ENCODE data around the gene NCEH1. TPM values are rescaled to one million over a fixed set of nuclear protein-coding genes. Genes with fewer than 3 reads are reported as not detected.
"Not testable (repeated sequence)": the region's sequence is repeated elsewhere in the genome, so short reads cannot be mapped to it uniquely, and the experiment has no call there.

The NCEH1 gene
- polyA plus RNA-seq, 3 donors from 2014 or later: 3.0 to 7.1 (median 4.5) TPM

- no peak overlapping the region for H3K4me3 Mint-ChIP-seq
- no peaks in the 10 kb centered on the region for H3K9me3 Mint-ChIP-seq
- H3K36me3 Mint-ChIP-seq: no peaks in the 10 kb centered on the region
- H3K27ac Mint-ChIP-seq: no peak overlapping the region
- peaks cover 16 to 20% of the 10 kb centered on the region in 2 donors for H3K4me1 Mint-ChIP-seq
- H3K27me3 Mint-ChIP-seq (ENCODE audit: low read depth in 3 of 3): peaks cover 0 to 3% (median 2%) of the 10 kb centered on the region in 3 donors
- DNase-seq: no peak
Observed at GRCh38 chr3:172601066-172601832, 109.6 kb downstream of the NCEH1 start.

DNA sequence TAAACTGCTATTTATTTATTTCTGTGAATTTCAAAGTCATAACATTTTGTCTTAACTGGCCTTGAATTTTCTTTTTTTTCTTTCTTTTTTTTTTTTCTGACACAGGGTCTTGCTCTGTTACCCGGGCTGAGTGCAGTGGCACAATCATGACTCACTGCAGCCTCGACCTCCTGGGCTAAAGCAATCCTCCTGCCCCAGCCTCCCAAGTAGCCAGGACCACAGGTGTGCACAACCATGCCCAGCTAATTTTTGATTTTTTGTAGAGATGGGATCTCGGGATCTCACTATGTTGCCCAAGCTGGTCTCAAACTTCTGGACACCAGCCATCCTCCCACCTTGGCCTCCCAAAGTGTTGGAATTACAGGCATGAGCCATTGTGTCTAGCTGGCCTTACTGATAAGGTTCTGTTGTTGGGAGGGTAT, 110.2 kb downstream of the NCEH1 start:
- H3K27ac Mint-ChIP-seq: no peak overlapping the region
- peaks cover 22 to 26% of the 10 kb centered on the region in 2 donors for H3K4me1 Mint-ChIP-seq
- H3K27me3 Mint-ChIP-seq (ENCODE audit: low read depth in 3 of 3): peaks cover 0 to 3% (median 2%) of the 10 kb centered on the region in 3 donors
- DNase-seq: no peak
- no peak overlapping the region for H3K4me3 Mint-ChIP-seq
- no peaks in the 10 kb centered on the region for H3K36me3 Mint-ChIP-seq
- H3K9me3 Mint-ChIP-seq: no peaks in the 10 kb centered on the region

DNA sequence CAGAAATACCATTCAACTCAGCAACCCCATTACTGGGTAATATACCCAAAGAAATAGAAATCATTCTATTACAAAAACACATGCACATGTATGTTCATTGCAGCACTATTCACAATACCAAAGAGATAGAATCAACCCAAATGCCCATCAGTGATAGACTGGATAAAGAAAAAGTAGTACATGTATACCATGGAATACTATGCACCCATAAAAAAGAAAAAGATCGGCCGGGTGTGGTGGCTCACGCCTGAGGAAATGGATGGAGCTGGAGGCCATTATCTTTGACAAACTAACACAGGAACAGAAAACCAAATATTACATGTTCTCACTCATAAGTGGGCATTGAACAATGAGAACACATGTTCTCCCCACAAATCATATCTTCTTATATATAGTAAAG, 112.0 kb downstream of the NCEH1 start:
- peaks cover 26 to 30% of the 10 kb centered on the region in 2 donors for H3K4me1 Mint-ChIP-seq
- DNase-seq: no peak
- no peak overlapping the region for H3K27ac Mint-ChIP-seq
- no peaks in the 10 kb centered on the region for H3K36me3 Mint-ChIP-seq
- H3K9me3 Mint-ChIP-seq: no peaks in the 10 kb centered on the region
- peaks cover 0 to 9% (median 2%) of the 10 kb centered on the region in 3 donors for H3K27me3 Mint-ChIP-seq (ENCODE audit: low read depth in 3 of 3)
- no peak overlapping the region for H3K4me3 Mint-ChIP-seq

GRCh38 chr3:172596394-172596706, 114.5 kb downstream of the NCEH1 start:
- H3K4me1 Mint-ChIP-seq: peaks cover 48 to 56% of the 10 kb centered on the region in 2 donors
- H3K4me3 Mint-ChIP-seq: peak overlapping the region in 4 of 5 donors; percentile 88 to 89 (median 89)
- peaks cover 5 to 13% (median 8%) of the 10 kb centered on the region in 3 donors for H3K27me3 Mint-ChIP-seq (ENCODE audit: low read depth in 3 of 3)
- DNase-seq: no peak
- H3K36me3 Mint-ChIP-seq: no peaks in the 10 kb centered on the region
- H3K27ac Mint-ChIP-seq: peak overlapping the region; percentile 79 to 93 (median 91)
- no peaks in the 10 kb centered on the region for H3K9me3 Mint-ChIP-seq

GRCh38 chr3:172595664-172596393, 115.0 kb downstream of the NCEH1 start:
- peaks cover 54 to 61% of the 10 kb centered on the region in 2 donors for H3K4me1 Mint-ChIP-seq
- peaks cover 5 to 13% (median 8%) of the 10 kb centered on the region in 3 donors for H3K27me3 Mint-ChIP-seq (ENCODE audit: low read depth in 3 of 3)
- peak; percentile 58 to 69 (median 61) for DNase-seq
- H3K9me3 Mint-ChIP-seq: no peaks in the 10 kb centered on the region
- peak overlapping the region; percentile 79 to 93 (median 91) for H3K27ac Mint-ChIP-seq
- peak overlapping the region; percentile 87 to 89 (median 89) for H3K4me3 Mint-ChIP-seq
- H3K36me3 Mint-ChIP-seq: no peaks in the 10 kb centered on the region

- H3K36me3 Mint-ChIP-seq, DNase-seq, H3K9me3 Mint-ChIP-seq: not testable (repeated sequence)
- H3K4me1 Mint-ChIP-seq: peaks cover 59 to 68% of the 10 kb centered on the region in 2 donors
- H3K27me3 Mint-ChIP-seq (ENCODE audit: low read depth in 3 of 3): peaks cover 5 to 13% (median 8%) of the 10 kb centered on the region in 3 donors
- peak overlapping the region; percentile 87 to 89 (median 89) for H3K4me3 Mint-ChIP-seq
- H3K27ac Mint-ChIP-seq: peak overlapping the region; percentile 79 to 93 (median 91)
Observed at GRCh38 chr3:172594900-172595663, 115.8 kb downstream of the NCEH1 start.

DNA sequence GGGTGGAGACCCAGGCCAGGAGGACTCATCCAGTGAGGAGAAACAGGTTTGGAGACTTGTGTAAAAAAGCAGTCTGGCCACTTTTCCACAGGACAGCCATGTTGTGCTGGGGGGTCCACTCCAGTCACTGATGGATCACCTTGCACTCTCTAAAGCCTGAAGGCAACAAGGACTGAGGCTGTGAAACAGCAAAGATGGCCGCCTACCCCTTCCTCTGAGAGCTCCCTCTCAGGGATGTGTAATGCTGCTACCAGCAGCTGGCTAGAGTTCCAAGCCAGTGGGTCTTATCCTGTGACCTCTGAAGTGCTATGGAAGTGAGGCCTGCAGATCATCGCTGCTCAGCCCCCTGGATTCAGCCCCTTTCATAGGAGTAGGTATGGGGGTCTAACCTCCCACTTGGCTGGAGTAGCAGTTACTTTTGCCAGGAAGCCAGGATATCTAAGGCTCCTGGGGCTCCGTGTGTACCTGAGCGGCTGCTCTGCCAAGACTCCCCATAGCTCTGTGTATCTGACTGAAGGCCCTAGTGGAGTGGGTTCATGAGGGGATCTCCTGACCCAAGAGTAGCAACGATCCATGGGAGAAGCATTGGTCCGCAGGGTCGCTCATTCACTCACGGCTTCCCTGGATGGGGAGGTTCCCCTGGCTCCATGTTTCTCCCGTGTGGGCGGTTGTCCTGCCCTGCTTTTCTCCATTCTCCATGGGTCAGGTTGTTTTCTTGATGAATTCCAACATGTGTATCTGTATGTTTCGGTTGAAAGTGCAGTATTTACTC, 117.8 kb downstream of the NCEH1 start:
- Mint-ChIP-seq H3K27me3 (ENCODE audit: low read depth in 3 of 3) (peaks cover 5 to 13% (median 5%) of the 10 kb centered on the region in 3 donors), H3K27ac (peak overlapping the region; percentile 69 to 88 (median 84)), H3K4me1 (peaks cover 59 to 74% of the 10 kb centered on the region in 2 donors), H3K4me3 (peak overlapping the region; percentile 2 to 70 (median 16)), H3K36me3 (peaks cover 0 to 4% (median 0%) of the 10 kb centered on the region in 3 donors), H3K9me3 (peaks cover 0 to 3% (median 0%) of the 10 kb centered on the region in 6 donors)
- no peak for DNase-seq

- peaks cover 0 to 4% (median 0%) of the 10 kb centered on the region in 3 donors for H3K36me3 Mint-ChIP-seq
- peaks cover 65 to 80% of the 10 kb centered on the region in 2 donors for H3K4me1 Mint-ChIP-seq
- H3K9me3 Mint-ChIP-seq: peaks cover 0 to 3% (median 0%) of the 10 kb centered on the region in 6 donors
- peak overlapping the region; percentile 41 to 79 (median 70) for H3K4me3 Mint-ChIP-seq
- peak; percentile 68 to 80 (median 74) for DNase-seq
- H3K27ac Mint-ChIP-seq: peak overlapping the region; percentile 69 to 88 (median 82)
- H3K27me3 Mint-ChIP-seq (ENCODE audit: low read depth in 3 of 3): peaks cover 5 to 13% (median 5%) of the 10 kb centered on the region in 3 donors
Observed at GRCh38 chr3:172591876-172592771, 118.7 kb downstream of the NCEH1 start.

- peaks cover 69 to 82% of the 10 kb centered on the region in 2 donors for H3K4me1 Mint-ChIP-seq
- peaks cover 0 to 3% (median 0%) of the 10 kb centered on the region in 6 donors for H3K9me3 Mint-ChIP-seq
- peaks cover 0 to 4% (median 0%) of the 10 kb centered on the region in 3 donors for H3K36me3 Mint-ChIP-seq
- peaks cover 5 to 13% (median 5%) of the 10 kb centered on the region in 3 donors for H3K27me3 Mint-ChIP-seq (ENCODE audit: low read depth in 3 of 3)
- peak overlapping the region; percentile 31 to 79 (median 56) for H3K4me3 Mint-ChIP-seq
- no peak for DNase-seq
- peak overlapping the region; percentile 66 to 88 (median 74) for H3K27ac Mint-ChIP-seq
Observed at GRCh38 chr3:172591125-172591605, 119.7 kb downstream of the NCEH1 start.

- Mint-ChIP-seq H3K9me3 (peaks cover 0 to 3% (median 0%) of the 10 kb centered on the region in 6 donors), H3K36me3 (peaks cover 0 to 7% (median 0%) of the 10 kb centered on the region in 3 donors), H3K27me3 (ENCODE audit: low read depth in 3 of 3) (no peaks in the 10 kb centered on the region), H3K4me1 (peaks cover 59 to 67% of the 10 kb centered on the region in 2 donors), H3K27ac (peak overlapping the region in 2 of 6 donors; percentile 8 to 18), H3K4me3 (peak overlapping the region in 1 of 5 donors; percentile 18)
- DNase-seq: no peak
Observed at GRCh38 chr3:172586436-172586835, 124.4 kb downstream of the NCEH1 start.

- H3K27ac Mint-ChIP-seq: peak overlapping the region in 1 of 6 donors; percentile 20
Observed at GRCh38 chr3:172585954-172586353, 124.9 kb downstream of the NCEH1 start.

DNA sequence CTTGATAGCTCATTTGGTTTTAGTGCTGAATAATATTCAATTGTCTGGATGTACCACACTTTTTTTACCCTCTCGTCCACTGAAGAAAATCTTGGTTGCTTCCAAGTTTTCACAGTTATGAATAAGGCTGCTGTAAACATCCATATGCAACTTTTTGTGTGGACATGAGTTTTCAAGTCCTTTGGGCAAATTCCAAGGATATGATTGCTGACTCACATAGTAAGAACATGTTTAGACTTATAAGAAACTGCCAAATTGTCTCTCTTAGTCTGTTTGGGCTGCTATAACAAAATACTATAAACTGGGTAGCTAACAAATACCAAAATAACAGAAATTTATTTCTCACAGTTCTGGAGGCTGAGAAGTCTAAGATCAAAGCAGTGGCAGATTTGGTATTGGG, 128.2 kb downstream of the NCEH1 start:
- Mint-ChIP-seq H3K27ac (peak overlapping the region in 3 of 6 donors; percentile 37 to 92 (median 51)), H3K36me3 (peaks cover 0 to 8% (median 0%) of the 10 kb centered on the region in 3 donors), H3K9me3 (no peaks in the 10 kb centered on the region), H3K4me3 (peak overlapping the region in 2 of 5 donors; percentile 11 to 20), H3K4me1 (peaks cover 81% of the 10 kb centered on the region in 2 donors), H3K27me3 (ENCODE audit: low read depth in 3 of 3) (no peaks in the 10 kb centered on the region)
- DNase-seq: no peak

More at GRCh38 chr3:172585954-172586353, 124.9 kb downstream of the NCEH1 start:
- Mint-ChIP-seq H3K36me3 (peaks cover 0 to 7% (median 0%) of the 10 kb centered on the region in 3 donors), H3K27me3 (ENCODE audit: low read depth in 3 of 3) (no peaks in the 10 kb centered on the region), H3K4me1 (peaks cover 59 to 67% of the 10 kb centered on the region in 2 donors), H3K9me3 (peaks cover 0 to 3% (median 0%) of the 10 kb centered on the region in 6 donors), H3K4me3 (no peak overlapping the region)
- no peak for DNase-seq

Measured in immature natural killer cell (primary cell).